Measurements from ENCODE around the gene ZNF20. TPM values are rescaled to one million over a fixed set of nuclear protein-coding genes. Genes with fewer than 3 reads are reported as not detected.
A peak's percentile ranks its signal among the peaks of the same experiment; 100 is the strongest.
"Not testable (repeated sequence)": the region's sequence is repeated elsewhere in the genome, so short reads cannot be mapped to it uniquely, and the experiment has no call there.

Gene ZNF20
- total RNA-seq, 1 donor from 2014 or later, result 3.2 TPM

DNA sequence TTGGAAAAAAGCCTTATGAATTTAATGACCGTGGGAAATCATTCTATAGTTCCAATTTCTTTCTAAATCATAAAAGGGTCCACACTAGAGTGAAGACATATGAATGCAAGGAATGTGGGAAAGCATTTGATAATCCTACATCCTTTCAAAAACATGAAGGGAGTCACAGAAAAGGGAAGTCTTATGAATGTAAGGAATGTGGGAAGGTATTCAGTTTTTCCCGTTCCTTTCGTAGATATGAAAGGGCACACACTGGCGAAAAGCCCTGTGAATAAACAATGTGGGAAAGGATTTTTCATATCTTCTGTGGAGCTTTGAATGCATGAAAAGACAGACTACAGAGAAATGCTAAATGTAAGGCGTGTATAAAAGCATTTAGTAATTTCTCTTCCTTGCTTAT, 27.0 kb downstream of the ZNF20 start:
- no peak for DNase-seq (ENCODE audit: low read depth in 2 of 2)

- no peak for DNase-seq (ENCODE audit: low read depth in 2 of 2)
Measured at GRCh38 chr19:12112701-12113100, 27.4 kb downstream of the ZNF20 start.

GRCh38 chr19:12111943-12112637, 28.1 kb downstream of the ZNF20 start:
- DNase-seq (ENCODE audit: low read depth in 2 of 2), result no peak

GRCh38 chr19:12111176-12111575, 29.0 kb downstream of the ZNF20 start:
- DNase-seq (ENCODE audit: low read depth in 2 of 2), result no peak

DNA sequence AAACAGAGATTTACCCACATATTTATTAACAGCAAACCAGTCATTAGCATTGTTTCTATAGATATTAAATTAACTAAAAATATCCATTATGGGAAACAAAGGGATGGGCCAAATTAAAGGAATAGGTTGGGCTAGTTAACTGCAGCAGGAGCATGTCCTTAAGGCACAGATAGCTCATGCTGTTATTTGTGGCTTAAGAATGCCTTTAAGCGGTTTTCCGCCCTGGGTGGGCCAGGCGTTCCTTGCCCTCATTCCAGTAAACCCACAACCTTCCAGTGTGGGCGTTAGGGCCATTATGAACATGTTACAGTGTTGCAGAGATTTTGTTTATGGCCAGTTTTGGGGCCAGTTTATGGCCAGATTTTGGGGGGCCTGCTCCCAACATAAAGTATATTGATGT, 36.2 kb downstream of the ZNF20 start:
- DNase-seq (ENCODE audit: low read depth in 2 of 2), result not testable (repeated sequence)

DNA sequence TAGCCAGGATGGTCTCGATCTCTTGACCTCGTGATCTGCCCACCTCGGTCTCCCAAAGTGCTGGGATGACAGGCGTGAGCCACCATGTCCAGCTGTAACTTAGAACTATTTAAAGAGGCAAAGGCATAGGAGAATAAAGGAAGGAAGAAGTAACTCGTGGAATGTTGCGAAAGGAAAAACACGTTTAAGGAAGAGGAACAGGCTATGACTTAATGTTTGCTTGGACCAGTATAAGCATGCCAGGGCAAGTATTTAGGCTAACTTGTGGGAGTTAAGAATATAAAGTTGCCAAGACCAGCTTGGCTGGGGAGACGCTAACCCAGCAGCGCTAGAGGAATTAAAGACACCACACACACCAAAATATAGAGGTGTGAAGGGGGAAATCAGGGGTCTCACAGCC, 42.1 kb downstream of the ZNF20 start:
- DNase-seq (ENCODE audit: low read depth in 2 of 2), result no peak

- no peak for DNase-seq (ENCODE audit: low read depth in 2 of 2)
Measured at GRCh38 chr19:12095111-12095790, 44.9 kb downstream of the ZNF20 start.

- no peak for DNase-seq (ENCODE audit: low read depth in 2 of 2)
Measured at GRCh38 chr19:12093777-12094176, 46.4 kb downstream of the ZNF20 start.

DNA sequence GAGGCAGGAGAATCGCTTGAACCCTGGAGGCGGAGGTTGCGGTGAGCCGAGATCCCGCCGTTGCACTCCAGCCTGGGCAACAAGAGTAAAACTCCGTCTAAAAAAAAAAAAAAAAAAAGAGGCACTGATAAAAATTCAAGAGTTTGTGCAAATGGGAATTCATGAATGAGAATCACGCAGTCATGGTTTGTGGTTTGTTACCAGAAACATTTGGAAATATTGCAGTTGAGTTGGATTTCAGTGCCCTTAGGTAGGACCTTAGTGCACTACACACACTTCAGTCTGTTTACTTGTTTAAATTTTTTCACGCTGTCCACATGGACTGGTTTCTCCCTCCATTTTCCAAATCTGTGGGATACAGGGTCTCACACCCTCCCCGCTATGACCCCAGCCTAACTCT, 47.2 kb downstream of the ZNF20 start:
- DNase-seq (ENCODE audit: low read depth in 2 of 2), result no peak

GRCh38 chr19:12092065-12092867, 47.9 kb downstream of the ZNF20 start:
- DNase-seq (ENCODE audit: low read depth in 2 of 2), result peak; percentile 50 to 90

DNA sequence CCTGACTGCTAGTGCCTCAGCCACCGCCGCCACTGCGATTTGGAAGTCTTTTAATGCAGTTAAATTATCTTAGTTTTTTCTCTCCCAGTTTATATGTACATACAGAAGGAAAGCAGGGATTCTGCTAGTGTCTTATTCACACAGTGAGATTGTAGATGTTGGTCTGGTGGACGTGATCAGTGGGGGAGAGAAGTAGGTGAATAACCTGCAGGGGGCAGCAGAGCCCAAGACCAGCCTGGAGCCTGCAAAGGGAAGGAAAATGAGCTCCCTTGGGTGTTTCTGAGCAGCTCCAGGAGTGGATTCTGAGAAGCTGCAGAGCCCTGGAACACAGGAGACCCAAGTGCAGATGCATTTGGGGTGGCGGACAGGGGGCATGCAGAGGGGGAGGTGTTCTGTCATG, 49.3 kb downstream of the ZNF20 start:
- peak; percentile 43 to 77 for DNase-seq (ENCODE audit: low read depth in 2 of 2)

- DNase-seq (ENCODE audit: low read depth in 2 of 2), result no peak
Measured at GRCh38 chr19:12085074-12085818, 54.9 kb downstream of the ZNF20 start.

- DNase-seq (ENCODE audit: low read depth in 2 of 2), result not testable (repeated sequence)
Measured at GRCh38 chr19:12083336-12083735, 56.8 kb downstream of the ZNF20 start.

Other genes with a start within 250 kb of the ZNF20 start
- gene ZNF700, start 215.2 kb downstream of the ZNF20 start, total RNA-seq, result 3.3 and 5.2 TPM in 2 replicates
- 0.65 and 0.79 TPM in 2 replicates for gene ZNF763, start 175.3 kb downstream of the ZNF20 start, total RNA-seq
- gene ZNF433, start 104.7 kb downstream of the ZNF20 start, total RNA-seq, result 2.0 TPM in 2 replicates
- gene ZNF878, start 87.4 kb downstream of the ZNF20 start, total RNA-seq, result 0.22 and 0.40 TPM in 2 replicates
- gene ZNF844, start 75.6 kb downstream of the ZNF20 start, total RNA-seq, result 1.7 and 3.6 TPM in 2 replicates
- gene ZNF625, start 16.4 kb upstream of the ZNF20 start, total RNA-seq, result 7.4 and 11.7 TPM in 2 replicates
- gene ZNF136, start 22.7 kb upstream of the ZNF20 start, total RNA-seq, result 3.5 and 6.7 TPM in 2 replicates
- 3.3 and 4.6 TPM in 2 replicates for gene ZNF44, start 154.5 kb upstream of the ZNF20 start, total RNA-seq
- gene ZNF563, start 193.3 kb upstream of the ZNF20 start, total RNA-seq, result 1.5 and 1.8 TPM in 2 replicates
- 1.1 and 2.8 TPM in 2 replicates for gene ZNF442, start 225.3 kb upstream of the ZNF20 start, total RNA-seq

Data from lung microvascular endothelial cell (primary cell).